ENCODE measurements around the gene PPP1R3E.

The PPP1R3E gene

DNA sequence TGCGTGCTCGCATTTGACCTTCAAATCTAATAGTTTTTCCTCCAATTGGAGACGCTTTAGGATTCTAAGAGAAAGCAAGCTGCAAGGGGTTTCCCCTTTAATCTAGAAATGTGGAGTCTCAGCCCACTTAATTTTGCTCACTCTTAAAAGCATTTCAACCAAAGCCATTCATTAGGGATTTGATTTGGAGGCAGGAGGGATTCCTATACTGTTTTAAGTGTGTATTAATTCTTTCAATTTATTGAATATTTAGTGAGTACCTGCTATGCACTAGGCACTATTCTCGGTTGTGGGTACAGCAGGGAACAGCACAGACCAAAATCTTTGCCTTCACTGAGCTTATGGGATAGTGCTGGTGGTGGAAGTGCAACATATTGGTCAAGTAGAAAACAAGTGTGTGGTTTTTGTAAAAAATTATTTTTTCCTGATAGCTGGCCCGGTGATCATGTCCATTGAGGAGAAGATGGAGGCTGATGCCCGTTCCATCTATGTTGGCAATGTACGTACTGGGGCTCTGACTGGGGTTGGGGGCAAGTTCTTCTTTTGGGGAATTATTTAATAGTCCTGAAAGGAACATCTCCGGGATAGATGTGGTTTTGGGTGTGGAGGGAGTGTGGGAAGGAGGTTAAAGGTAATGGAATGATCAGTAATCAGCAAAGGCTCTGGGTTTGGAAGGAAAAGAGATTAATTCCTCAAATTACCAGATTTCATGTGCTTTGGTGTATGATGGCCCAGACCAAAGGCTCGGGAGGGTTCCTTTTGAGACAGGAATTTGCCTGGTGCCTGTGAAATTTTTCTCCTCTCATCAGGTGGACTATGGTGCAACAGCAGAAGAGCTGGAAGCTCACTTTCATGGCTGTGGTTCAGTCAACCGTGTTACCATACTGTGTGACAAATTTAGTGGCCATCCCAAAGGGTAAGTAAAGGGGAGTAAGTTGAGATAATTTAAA, 20.2 kb upstream of the PPP1R3E start:
- no peak for DNase-seq

GRCh38 chr14:23321572-23322547, 19.2 kb upstream of the PPP1R3E start:
- peak; percentile 49 for DNase-seq

DNA sequence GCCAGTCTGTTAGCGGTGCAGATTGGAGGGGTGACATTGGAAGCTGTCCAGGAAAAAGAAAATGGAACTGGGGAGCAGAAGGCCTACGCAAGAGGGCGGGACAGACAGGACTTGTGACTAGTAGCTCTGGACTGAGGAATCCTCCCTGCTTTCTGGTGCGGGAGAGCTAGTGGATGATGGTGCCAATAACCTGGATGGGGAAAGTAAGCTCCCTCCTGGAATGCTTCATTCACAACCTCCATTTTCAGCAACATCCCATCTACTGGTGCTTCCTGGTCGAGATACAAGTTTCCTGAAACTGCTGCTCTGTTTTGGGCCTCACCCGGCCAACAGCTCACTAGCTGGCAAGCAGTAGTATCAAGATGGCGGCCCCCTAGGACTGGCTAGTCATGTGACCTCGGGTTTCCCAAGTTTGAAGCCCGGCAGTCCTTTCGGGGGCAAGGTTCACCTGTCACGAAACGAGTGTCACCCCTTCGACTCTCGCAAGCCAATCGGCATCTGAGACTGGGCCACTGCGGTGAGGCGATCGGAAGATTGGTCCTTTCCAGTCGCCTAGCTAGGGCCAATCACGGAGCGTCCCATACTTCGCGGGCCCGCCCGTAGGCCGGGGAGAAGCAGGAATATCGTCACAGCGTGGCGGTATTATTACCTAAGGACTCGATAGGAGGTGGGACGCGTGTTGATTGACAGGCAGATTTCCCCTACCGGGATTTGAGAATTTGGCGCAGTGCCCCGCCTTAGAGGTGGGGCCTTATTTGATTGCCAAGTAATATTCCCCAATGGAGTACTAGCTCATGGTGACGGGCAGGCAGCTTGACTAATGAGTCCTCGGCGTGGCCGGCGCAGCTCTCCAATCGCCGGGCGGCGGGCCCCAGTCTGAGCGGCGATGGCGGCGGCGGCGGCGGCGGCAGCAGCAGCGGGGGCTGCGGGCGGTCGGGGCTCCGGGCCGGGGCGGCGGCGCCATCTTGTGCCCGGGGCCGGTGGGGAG, 18.2 kb upstream of the PPP1R3E start, which contains the start of gene PABPN1:
PABPN1 (plus strand) TSS at position 874 of the 988 bp plus-strand sequence; CDS start at position 887, 13 bp downstream.
- peak; percentile 94 for DNase-seq

DNA sequence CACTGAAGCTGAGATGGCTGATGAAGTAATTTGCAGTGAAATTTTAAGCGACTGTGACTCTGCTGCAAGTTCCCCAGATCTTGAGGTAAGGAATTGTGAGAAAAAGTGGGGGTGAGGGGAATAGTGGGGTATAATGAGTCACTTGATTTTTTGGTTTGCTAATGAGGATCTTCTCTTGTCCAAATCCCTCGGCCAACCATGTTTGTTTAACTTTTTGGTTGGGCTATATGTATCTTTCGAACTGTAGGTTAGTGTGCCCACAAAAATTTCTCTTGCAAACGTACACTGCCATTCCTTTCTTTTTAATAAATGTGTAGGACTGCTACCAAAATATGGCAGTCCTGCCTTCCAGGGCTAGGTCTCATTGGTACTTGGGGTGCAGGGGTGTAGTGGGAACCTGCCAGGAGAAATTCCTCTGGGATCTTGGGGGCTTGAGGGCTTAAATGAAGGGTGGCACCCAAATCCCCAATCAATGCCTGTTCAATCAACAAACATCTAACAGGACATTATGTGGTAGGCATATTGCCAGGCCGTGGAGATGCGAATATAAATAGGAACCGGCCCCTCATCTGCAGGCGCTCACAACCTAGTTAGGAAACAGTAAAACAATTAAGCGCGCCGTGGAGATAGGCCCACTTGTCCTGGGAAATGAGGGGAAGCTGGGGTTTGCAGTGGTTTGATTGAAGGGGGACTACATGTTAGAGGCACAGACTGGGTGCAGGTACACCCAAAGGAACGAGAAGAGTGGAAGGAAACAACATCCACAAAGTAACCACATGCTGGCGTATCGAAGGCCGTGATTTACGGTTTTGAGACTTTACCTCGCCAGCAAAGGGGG, 17.3 kb upstream of the PPP1R3E start:
- DNase-seq, result no peak

DNA sequence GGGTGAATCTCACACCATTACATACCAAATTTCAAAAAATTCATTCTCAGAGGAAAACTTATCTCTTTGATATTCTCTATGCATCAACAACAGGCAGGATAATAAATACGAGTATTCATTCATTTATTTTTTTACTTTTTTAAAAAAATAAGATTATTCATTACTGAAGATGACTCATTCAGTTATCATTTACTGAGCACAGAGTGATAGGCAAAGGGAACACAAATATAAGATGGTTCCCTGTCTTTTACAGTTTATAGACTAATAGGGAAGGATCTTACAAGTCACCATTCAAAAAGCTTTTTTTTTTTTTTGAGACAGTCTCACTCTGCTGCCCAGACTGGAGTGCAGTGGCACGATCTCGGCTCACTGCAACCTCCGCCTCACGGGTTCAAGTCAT, 13.6 kb upstream of the PPP1R3E start:
- DNase-seq, result no peak

DNA sequence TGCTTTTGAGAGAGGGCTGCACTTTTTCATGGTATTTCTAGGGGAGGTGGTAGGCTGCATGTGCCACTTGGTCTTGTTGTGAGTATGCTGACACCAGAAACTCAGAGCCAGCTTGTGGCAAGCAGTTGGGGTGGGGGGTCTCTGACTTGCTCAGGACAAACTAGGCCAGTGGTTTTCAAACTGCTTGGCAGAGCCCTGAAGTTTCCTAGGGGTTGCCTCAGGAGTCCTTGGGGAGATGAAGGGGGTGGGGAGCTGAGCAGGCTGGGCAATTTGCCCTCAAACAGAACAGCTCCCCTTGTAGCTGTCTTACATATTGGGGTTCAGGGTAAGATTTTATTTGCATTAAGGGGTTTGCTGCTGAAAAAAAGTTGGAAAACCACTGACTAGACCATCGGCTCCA, 7.9 kb upstream of the PPP1R3E start:
- DNase-seq, result no peak

DNA sequence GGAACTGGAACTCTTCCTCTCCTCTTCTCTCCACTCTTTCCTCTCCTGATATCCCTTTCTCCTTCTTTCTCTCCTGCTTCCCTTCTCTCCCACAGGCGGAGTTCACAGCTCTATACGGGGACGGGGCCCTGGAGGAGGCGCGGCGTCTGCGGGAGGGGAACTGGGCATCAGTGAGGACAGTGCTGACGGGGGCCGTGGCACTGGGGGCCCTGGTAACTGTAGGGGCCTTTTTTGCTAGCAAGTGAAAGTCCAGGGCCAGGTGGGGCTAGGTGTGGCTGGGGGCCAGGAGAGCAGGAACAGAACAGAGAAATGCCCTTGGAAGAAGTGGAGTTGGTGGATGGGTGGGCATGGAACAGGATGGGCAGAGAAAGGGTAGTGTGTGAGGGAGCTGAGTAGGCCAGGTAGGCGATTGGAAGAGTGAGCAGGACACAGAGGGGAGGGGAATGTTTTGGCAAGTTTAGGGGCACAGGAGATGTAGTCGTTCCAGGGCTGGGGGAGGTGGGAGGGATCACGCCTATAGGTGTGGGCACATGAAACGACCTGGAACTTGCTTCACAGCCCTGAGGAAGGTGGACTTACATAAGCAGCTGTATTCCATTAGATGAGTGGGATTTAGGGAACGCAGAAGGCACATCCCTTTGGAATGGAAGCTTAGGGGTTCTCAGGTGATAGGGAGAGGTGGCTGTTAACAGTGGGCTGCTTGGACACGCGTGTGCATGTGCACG, 6.2 kb upstream of the PPP1R3E start:
- DNase-seq, result no peak

GRCh38 chr14:23307687-23308644, 5.3 kb upstream of the PPP1R3E start:
- no peak for DNase-seq

DNA sequence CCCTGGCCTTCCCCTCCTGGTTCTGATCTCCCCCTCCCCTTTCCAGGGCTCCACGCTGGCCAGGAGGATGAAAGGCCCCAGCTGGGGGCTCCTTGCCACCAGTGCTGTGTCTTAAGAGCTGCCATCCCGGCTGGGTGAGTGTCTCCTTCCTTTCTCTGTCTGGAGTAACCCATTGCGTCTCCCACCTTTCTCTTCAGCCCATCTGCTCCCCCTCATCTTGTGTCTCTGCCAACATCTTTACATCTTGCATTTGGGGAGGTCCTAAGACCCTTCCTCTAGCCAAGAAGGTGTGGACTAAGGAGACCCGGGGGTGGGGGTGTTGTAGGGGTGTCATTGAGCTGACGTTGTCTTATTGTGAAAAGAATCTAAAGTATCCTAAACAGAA, 4.5 kb upstream of the PPP1R3E start:
- no peak for DNase-seq

DNA sequence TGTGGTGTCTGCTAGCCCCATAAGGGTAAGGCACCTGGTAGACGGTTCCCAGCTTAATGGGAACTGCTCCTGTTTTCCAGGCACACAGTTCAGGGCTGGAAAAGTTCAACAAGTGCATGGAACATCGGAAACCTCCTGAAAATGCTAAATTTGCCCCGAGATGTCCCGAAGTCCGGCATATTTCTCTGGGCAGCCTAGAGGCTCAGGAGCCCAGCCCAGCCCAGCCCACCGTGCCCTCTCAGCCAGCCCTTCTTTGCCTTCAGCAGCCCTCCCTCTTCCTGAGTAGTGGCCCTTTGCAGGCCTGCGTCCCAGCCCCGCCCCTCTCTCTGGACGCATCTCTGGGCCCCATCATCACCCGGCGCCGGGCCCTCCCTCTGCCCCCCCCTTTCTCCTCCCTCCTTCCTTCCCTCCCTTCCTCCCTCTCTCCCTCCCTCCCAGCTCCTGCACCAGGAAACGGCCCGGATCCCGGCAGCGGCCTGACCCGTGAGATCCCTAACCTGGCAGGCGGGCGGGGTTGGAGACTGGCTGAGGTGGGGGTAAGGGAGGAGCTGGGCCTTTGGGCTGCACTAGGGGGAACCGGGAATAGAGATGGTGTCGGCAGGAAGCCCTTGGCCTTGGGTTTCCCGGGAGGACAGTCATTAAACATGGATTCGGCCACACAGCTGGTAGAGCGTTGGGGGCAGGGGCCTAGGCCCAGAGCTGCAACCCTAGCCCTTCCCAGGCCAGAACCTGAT, 3.9 kb upstream of the PPP1R3E start, which contains the start of gene BCL2L2:
BCL2L2 (plus strand) TSS at position 422 of the 734 bp plus-strand sequence. CDS start 935 bp downstream, outside the sequence.
- DNase-seq, result no peak

GRCh38 chr14:23301969-23302289, 730 bp downstream of the PPP1R3E start:
- DNase-seq, result no peak

DNA sequence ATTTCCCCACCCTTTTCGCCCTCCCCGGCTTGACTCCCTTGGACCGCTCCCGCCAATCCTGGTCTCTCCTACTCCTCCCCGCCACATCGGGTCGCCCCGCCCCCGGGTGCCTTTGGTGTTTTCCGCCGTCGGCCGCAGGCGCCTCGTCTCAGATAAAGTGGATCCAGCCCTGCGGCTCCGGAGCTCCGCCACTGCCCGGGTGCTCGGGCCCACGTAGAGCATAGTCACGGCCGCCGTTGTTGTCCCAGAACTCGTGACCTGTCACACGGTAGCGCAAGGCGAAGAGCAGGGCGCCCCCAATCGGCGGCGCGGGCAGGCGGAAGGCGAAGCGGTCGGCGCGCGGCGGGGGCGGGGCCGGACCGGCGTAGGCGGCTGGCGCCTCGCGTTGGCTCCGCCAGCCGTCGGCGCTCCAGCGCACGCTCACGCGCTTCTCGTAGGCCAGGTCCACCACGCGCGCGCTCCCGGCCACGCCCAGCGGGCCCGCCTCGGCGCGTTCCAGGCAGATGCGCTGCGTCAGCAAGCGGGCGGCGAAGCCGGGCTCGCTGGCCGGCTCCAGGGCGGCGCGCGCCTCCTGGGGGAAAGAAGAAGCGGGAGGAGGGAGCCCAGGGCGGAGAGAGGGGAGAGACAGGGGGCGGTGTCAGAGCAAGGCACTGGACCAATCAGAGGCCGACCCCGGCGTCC, 1.2 kb downstream of the PPP1R3E start:
- DNase-seq, result peak; percentile 97

GRCh38 chr14:23300687-23301223, 1.9 kb downstream of the PPP1R3E start:
- DNase-seq, result no peak

DNA sequence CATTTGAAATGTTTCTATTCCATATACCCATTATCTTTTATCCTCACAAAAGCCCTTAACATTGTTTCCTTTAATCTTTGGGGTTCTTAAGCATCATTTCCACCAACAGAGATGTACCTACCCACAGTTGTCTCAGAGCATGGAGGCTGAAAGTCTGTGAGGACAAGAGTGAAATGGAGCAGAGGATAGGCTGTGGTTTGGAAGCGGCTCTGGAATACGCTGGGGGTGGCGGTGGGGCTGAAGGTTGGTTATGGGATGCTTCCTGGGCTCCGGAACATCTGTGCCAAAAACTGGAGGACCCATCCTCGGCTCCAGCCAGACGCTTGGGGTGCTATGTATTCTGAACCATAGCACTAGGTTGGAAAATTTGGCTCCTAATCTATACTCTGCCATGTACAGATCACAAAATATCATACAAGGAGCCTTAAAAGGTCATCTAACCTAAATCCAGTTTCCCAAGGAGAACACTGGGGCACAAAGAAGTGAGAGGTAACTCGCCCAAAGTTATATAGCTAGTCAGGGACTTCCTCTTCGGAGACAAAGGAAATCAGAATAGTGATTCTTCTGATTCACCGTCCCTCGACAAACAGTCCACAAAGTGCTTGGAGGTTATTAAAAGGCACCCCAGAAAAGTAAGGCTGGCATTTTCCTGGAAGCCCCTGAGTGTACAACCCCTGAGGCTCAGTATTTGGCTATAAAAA, 2.5 kb downstream of the PPP1R3E start:
- no peak for DNase-seq

GRCh38 chr14:23299211-23299957, 3.3 kb downstream of the PPP1R3E start:
- DNase-seq, result no peak

- no peak for DNase-seq
These were observed 4.9 kb downstream of the PPP1R3E start for GRCh38 chr14:23297611-23298277.
